KG1 (cell line): ENCODE data around the gene MCM9.

Experiments
- DNase-seq: peaks from one replicate; lab custom pipeline; 2025; lab: John Stamatoyannopoulos, UW

MCM9 gene

GRCh38 chr6:118934461-118935330 is at the start of gene MCM9:
MCM9 (minus strand) TSS chr6:118935159; CDS start chr6:118931723, 3,436 bp downstream.
- peak; percentile 90 for DNase-seq

GRCh38 chr6:118984342-118984741 is 49.4 kb upstream of the MCM9 start:
- no peak for DNase-seq

- no peak for DNase-seq
These were observed 47.6 kb upstream of the MCM9 start for GRCh38 chr6:118982575-118982911.

GRCh38 chr6:118981884-118982574 is 47.1 kb upstream of the MCM9 start:
- DNase-seq = no peak

- no peak for DNase-seq
These were observed 45.1 kb upstream of the MCM9 start for GRCh38 chr6:118980063-118980462.

- DNase-seq = no peak
These were observed 39.8 kb upstream of the MCM9 start for GRCh38 chr6:118974790-118975189.

GRCh38 chr6:118971682-118972081 is 36.7 kb upstream of the MCM9 start:
- DNase-seq = no peak

- DNase-seq = no peak
These were observed 35.9 kb upstream of the MCM9 start for GRCh38 chr6:118970866-118971265.

- no peak for DNase-seq
These were observed 33.5 kb upstream of the MCM9 start for GRCh38 chr6:118968416-118968815.

GRCh38 chr6:118967239-118967638 is 32.3 kb upstream of the MCM9 start:
- DNase-seq = no peak

- DNase-seq = no peak
These were observed 30.9 kb upstream of the MCM9 start for GRCh38 chr6:118965843-118966370.

GRCh38 chr6:118965371-118965770 is 30.4 kb upstream of the MCM9 start:
- no peak for DNase-seq

- no peak for DNase-seq
These were observed 28.0 kb upstream of the MCM9 start for GRCh38 chr6:118963003-118963402.

- DNase-seq = no peak
These were observed 24.9 kb upstream of the MCM9 start for GRCh38 chr6:118959903-118960302.

- DNase-seq = no peak
These were observed 18.4 kb upstream of the MCM9 start for GRCh38 chr6:118953391-118953790.

GRCh38 chr6:118952683-118953082 is 17.7 kb upstream of the MCM9 start:
- DNase-seq = no peak

GRCh38 chr6:118945217-118945616 is 10.3 kb upstream of the MCM9 start:
- no peak for DNase-seq

GRCh38 chr6:118940770-118941169 is 5.8 kb upstream of the MCM9 start:
- DNase-seq = no peak

- no peak for DNase-seq
These were observed 4.7 kb upstream of the MCM9 start for GRCh38 chr6:118939683-118940082.

- no peak for DNase-seq
These were observed 1.2 kb upstream of the MCM9 start for GRCh38 chr6:118935978-118936703.

- no peak for DNase-seq
These were observed 341 bp upstream of the MCM9 start for GRCh38 chr6:118935331-118935668.

GRCh38 chr6:118933855-118934460 is 1.0 kb downstream of the MCM9 start:
- peak; percentile 51 for DNase-seq
